ENCODE data around the gene CSF3R. TPM values are rescaled to one million over a fixed set of nuclear protein-coding genes. Genes with fewer than 3 reads are reported as not detected.

CSF3R gene
- total RNA-seq, 1 experiment from 2014 or later = 0.26 TPM

GRCh38 chr1:36481771-36482723 lies 666 bp downstream of the CSF3R start:
- Mint-ChIP-seq H3K4me3 (no peak overlapping the region), H3K27ac (no peak overlapping the region)

GRCh38 chr1:36481091-36481490 lies 1.6 kb downstream of the CSF3R start:
- no peak for DNase-seq (ENCODE audit: low spot score)
- Mint-ChIP-seq H3K27ac (no peak overlapping the region), H3K4me3 (no peak overlapping the region), H3K9me3 (no peaks in the 10 kb centered on the region), H3K27me3 (ENCODE audit: low read depth) (peaks cover 15% of the 10 kb centered on the region), H3K4me1 (peaks cover 7% of the 10 kb centered on the region), H3K36me3 (no peaks in the 10 kb centered on the region)
- POLR2A ChIA-PET = no interaction called here
- ATAC-seq = no peak
- no peak for TF ChIP-seq ATF1 (CRISPR knock-in tag; IDR thresholded peaks at IDR 0.05)
- CTCF ChIA-PET = no interaction called here

More at GRCh38 chr1:36481771-36482723, 666 bp downstream of the CSF3R start:
- ChIA-PET POLR2A (interaction anchor here (1.3 kb wide), 1 partner anchor 18 kb away, joined by 3 read pairs; the partner anchor contains the start of gene MRPS15), CTCF (interaction anchor here (1.9 kb wide), 1 partner anchor 34 kb away, joined by 10 read pairs; no protein-coding TSS in a partner anchor)
- no peak for TF ChIP-seq CBFB (CRISPR knock-in tag; IDR thresholded peaks at IDR 0.05; ENCODE audit: low read depth)
- TF ChIP-seq SMAD3 (CRISPR knock-in tag; IDR thresholded peaks at IDR 0.05; ENCODE audit: borderline replicate concordance) = no peak
- no peak for TF ChIP-seq GABPB1 (CRISPR knock-in tag; IDR thresholded peaks at IDR 0.05)
- TF ChIP-seq FOXP1 (CRISPR knock-in tag; IDR thresholded peaks at IDR 0.05; ENCODE audit: borderline replicate concordance) = no peak
- TF ChIP-seq MXD4 (CRISPR knock-in tag; IDR thresholded peaks at IDR 0.05; ENCODE audit: borderline replicate concordance) = no peak
- TF ChIP-seq ZBTB43 (CRISPR knock-in tag; IDR thresholded peaks at IDR 0.05) = no peak
- Mint-ChIP-seq H3K36me3 (no peaks in the 10 kb centered on the region), H3K4me1 (peaks cover 7% of the 10 kb centered on the region), H3K27me3 (ENCODE audit: low read depth) (peaks cover 17% of the 10 kb centered on the region), H3K9me3 (no peaks in the 10 kb centered on the region)
- DNase-seq (ENCODE audit: low spot score) = no peak
- no peak for ATAC-seq

- Mint-ChIP-seq H3K27me3 (ENCODE audit: low read depth) (peaks cover 14% of the 10 kb centered on the region), H3K4me1 (peaks cover 7% of the 10 kb centered on the region)
Observed at GRCh38 chr1:36480161-36480560, 2.6 kb downstream of the CSF3R start.

GRCh38 chr1:36479505-36480051 lies 3.1 kb downstream of the CSF3R start:
- POLR2A ChIA-PET = interaction anchor here (1.0 kb wide), 1 partner anchor 15 kb away, joined by 3 read pairs; the partner anchor contains the start of gene MRPS15
- H3K9me3 Mint-ChIP-seq = no peaks in the 10 kb centered on the region
- ATAC-seq = no peak
- TF ChIP-seq E2F1 (CRISPR knock-in tag; IDR thresholded peaks at IDR 0.05) = no peak
- TF ChIP-seq SMAD4 (CRISPR knock-in tag; IDR thresholded peaks at IDR 0.05) = no peak
- no peak for TF ChIP-seq NR1H2 (CRISPR knock-in tag; IDR thresholded peaks at IDR 0.05)
- TF ChIP-seq ELF4 (CRISPR knock-in tag; IDR thresholded peaks at IDR 0.05; ENCODE audit: low read depth) = no peak
- no peak for TF ChIP-seq PRRX2 (CRISPR knock-in tag; IDR thresholded peaks at IDR 0.05)
- no peak for TF ChIP-seq TP53 (CRISPR knock-in tag; IDR thresholded peaks at IDR 0.05)
- TF ChIP-seq ETV6 (CRISPR knock-in tag; IDR thresholded peaks at IDR 0.05) = no peak
- TF ChIP-seq MAX (CRISPR knock-in tag; IDR thresholded peaks at IDR 0.05) = no peak
- no peak for TF ChIP-seq FOXJ3 (CRISPR knock-in tag; IDR thresholded peaks at IDR 0.05; ENCODE audit: borderline replicate concordance)
- TF ChIP-seq STAT6 (CRISPR knock-in tag; conservative IDR thresholded peaks at IDR 0.05; ENCODE audit: low read depth) = no peak
- TF ChIP-seq CBFB (CRISPR knock-in tag; IDR thresholded peaks at IDR 0.05; ENCODE audit: low read depth) = no peak
- no peak for TF ChIP-seq CTCF (IDR thresholded peaks at IDR 0.05)
- TF ChIP-seq SMAD3 (CRISPR knock-in tag; IDR thresholded peaks at IDR 0.05; ENCODE audit: borderline replicate concordance) = no peak

More at GRCh38 chr1:36480161-36480560, 2.6 kb downstream of the CSF3R start:
- TF ChIP-seq ZNF671 (CRISPR knock-in tag; IDR thresholded peaks at IDR 0.05) (no peak), ELF4 (CRISPR knock-in tag; IDR thresholded peaks at IDR 0.05; ENCODE audit: low read depth) (no peak), MXD4 (CRISPR knock-in tag; IDR thresholded peaks at IDR 0.05; ENCODE audit: borderline replicate concordance) (no peak), JAZF1 (CRISPR knock-in tag; IDR thresholded peaks at IDR 0.05) (no peak), RELA (CRISPR knock-in tag; IDR thresholded peaks at IDR 0.05; ENCODE audit: borderline replicate concordance) (no peak)
- DNase-seq (ENCODE audit: low spot score) (no peak), ATAC-seq (no peak)
- Mint-ChIP-seq H3K27ac (no peak overlapping the region), H3K36me3 (no peaks in the 10 kb centered on the region), H3K9me3 (no peaks in the 10 kb centered on the region), H3K4me3 (no peak overlapping the region)
- ChIA-PET POLR2A (interaction anchor here (1.0 kb wide), 1 partner anchor 16 kb away, joined by 3 read pairs; the partner anchor contains the start of gene MRPS15), CTCF (interaction anchor here (1.0 kb wide), 1 partner anchor 44 kb away, joined by 3 read pairs; no protein-coding TSS in a partner anchor)

More at GRCh38 chr1:36479505-36480051, 3.1 kb downstream of the CSF3R start:
- Mint-ChIP-seq H3K36me3 (no peaks in the 10 kb centered on the region), H3K27me3 (ENCODE audit: low read depth) (peaks cover 13% of the 10 kb centered on the region), H3K27ac (no peak overlapping the region; the same call in 1 of the 2 replicates), H3K4me3 (no peak overlapping the region), H3K4me1 (peaks cover 7% of the 10 kb centered on the region)
- CTCF ChIA-PET = interaction anchor here (1.0 to 1.3 kb wide), 2 partner anchors 37 to 44 kb away, joined by 3 to 6 read pairs; no protein-coding TSS in a partner anchor
- no peak for DNase-seq (ENCODE audit: low spot score)
